NCI-H69 (cell line): ENCODE results near the gene EMP3.

ENCODE experiments used
- DNase-seq: peaks from one replicate; lab custom pipeline; 2025; lab: John Stamatoyannopoulos, UW

EMP3 gene

DNA sequence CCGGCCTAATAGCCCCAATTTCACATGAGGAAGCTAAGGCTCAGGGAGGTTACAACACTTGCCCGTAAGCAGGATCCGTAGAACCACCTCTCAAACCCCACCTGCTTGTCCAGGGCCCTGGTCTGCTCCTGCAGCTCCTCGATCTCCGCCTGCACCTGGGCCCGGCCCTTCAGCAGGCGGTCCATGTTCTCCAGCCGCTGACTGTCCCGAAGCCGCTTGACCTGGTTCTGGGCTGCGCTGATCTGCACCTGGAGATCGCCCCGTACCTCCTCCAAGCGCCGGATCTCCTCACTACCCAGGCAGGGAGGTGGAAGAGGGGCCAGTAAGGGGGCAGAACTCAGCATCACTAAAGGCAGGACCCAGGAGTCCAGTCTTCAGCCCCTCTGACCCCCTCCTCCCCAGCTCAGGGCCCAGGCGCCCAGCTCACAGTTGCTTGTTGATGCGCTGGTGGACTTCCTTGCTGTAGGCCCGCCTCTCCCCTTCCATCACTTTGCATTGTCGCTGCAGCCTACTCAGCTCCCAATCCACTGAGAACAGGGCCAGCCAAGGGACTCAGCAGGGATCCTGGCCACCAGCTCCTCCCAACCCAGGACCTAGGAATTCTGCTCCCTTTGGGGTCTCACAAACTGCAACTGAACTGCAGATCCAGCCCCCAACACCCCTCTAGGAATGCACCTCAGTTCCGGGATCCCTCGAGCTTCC lies 6.9 kb upstream of the EMP3 start:
- DNase-seq, result no peak

DNA sequence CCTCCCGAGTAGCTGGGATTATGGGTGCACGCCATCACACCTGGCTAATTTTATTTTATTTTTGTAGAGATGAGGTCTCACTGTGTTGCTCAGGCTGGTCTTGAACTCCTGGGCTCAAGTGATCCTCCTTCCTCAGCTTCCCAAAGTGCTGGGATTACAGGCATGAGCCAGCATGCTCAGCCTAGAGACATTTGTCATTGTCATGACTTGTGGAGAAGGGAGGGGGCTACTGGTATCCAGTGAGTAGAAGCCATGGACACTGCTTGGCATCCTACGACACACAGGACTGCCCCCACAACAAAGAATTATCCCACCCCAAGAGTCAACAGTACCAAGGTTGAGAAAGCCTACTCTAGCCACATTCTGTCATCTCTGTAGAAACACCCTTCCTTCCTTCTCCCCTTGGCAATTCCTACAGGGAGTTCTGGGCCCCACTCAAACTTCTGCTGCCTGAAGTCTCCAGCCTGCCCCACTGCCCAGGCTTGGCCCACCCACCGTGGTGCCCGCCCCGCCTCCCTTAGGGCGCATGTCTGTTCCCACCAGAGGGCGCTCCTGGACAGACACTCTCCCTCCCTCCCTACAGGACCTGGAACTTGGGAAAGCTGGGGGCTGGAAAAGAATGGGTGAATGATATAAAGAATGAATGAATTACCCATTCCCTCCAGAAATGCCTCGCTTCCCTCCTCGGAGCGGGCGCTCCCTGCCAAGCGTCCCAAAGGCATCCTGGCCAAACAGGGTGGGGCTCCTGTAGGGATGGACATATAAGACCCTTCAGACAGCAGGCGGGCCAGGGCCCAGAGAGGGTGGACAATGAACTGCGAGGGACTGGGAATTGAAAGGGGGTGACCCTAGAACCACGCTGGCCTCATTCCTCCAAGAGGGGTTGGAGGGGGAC lies 5.5 kb upstream of the EMP3 start:
- peak; percentile 93 for DNase-seq

DNA sequence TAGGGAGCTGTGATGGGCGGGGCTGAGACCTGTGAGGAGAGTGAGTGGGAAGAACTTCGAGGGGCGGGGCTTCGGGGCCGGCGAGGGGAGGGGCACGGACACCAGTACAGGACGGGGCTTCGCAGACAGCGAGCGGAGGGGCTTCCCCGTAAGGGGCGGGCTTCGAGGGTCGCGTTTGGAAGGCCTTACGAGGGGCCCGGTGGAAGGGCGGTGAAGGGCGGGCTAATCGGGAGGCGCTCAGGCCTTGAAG lies 4.1 kb upstream of the EMP3 start:
- DNase-seq, result peak; percentile 98

DNA sequence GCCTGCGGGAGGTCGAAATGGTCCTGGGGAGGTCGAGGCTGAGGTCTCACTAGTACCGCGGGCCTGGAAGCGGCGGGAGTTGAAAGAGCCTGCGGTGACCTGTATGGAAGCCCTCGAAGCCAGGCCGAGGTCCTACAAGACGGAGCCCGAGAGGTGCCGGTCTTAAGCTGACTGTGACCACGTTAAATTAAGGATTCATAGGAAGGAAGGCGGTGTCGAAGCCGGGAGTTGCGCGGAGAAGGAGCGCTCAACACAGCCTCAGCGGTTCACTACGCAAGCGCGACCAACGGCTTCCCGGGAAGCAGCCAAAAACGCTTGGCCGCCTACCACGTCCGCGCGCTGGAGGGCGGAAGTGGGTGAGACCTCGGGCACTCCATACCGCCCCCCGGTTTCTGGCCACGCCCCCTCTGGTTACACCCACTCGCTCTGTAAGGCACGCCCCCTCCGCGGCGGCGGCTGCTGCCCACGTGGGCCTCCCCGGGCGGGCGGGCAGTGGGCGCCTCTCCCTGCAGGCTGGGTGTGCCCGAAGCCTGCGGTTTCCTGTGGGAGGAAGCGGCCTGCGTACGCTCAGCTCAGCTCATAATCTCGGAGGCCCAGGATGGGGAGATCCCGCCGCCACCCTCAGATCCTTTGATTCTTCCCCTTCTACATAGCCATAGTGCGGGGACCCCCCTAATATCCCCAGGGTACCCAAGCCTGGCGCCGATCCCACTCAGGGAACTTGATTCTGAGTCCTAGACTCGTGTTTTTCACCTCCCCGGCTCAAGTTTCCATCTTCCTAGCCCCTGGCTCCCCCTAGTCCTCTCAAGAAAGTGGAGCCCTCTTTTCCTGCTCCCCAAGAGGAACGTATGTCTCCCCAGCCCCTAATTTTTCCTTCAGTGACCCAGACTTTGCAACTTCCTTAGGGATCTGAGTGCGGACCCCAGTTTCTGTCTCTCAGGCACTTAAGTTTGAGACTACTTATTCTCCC lies 3.4 kb upstream of the EMP3 start:
- peak; percentile 99 for DNase-seq

DNA sequence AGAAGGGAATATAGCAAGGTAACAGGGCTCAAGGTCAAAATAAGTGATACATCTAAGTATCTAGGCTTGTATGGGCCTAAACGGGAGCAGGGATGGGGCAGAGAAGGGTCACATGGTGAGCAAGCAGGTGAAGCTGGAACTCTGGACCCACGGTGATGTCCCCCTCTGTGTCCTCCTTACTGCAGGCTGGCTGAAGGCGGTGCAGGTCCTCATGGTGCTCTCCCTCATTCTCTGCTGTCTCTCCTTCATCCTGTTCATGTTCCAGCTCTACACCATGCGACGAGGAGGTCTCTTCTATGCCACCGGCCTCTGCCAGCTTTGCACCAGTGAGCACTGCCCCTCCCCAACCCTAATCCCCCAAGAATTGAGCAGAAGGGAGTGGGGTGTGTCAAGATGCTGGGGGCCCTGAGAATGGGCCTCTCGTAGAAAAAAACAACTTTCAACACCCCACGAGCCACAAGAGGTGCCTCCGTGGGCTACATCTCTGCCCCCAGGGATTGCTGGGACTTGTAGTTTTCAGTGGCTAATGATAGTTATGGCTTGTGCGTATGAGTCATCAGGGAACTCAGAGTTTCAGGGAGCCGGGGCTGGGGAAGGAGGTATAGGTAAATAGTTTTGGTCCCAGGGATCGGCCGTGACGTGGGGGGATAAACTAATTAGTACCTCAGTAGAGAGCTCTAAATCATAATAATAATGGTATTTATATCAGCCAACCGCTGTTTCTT lies 4.0 kb downstream of the EMP3 start:
- DNase-seq, result peak; percentile 67

DNA sequence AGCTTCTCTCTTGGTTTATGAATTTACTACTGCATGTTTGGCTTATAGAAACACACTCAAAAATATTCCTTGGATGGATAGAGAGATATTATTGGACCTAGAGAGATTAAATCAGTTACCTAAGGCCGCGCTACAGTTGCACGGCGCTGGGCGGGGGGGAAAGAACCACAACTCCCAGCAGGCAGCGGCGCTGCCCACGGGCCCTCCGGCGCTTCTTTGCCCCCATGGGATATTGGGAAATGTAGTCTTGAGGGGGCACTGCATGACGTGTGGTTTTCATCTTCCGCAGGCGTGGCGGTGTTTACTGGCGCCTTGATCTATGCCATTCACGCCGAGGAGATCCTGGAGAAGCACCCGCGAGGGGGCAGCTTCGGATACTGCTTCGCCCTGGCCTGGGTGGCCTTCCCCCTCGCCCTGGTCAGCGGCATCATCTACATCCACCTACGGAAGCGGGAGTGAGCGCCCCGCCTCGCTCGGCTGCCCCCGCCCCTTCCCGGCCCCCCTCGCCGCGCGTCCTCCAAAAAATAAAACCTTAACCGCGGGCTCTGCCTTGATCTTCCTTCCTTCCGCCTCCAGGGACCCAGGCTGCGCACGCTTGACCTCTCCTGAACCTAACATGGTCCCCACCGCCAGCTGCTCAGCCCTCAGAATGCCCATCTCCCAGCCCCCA lies 4.8 kb downstream of the EMP3 start:
- DNase-seq, result peak; percentile 98

DNA sequence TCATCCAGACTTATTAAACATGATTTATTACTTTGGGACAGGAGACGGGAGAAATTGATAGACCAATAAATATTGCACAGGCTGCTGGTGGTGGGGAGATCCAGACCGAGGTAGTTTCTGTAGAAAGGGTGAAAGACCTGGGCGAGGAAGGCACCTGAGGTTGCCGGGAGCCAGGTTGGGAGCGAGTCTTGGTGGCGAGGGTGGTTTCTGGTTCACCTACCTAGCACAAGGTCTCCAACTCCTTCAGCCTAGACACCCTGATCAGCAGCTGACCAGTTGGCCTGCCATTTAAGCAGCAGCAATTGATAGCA lies 7.0 kb downstream of the EMP3 start:
- no peak for DNase-seq

DNA sequence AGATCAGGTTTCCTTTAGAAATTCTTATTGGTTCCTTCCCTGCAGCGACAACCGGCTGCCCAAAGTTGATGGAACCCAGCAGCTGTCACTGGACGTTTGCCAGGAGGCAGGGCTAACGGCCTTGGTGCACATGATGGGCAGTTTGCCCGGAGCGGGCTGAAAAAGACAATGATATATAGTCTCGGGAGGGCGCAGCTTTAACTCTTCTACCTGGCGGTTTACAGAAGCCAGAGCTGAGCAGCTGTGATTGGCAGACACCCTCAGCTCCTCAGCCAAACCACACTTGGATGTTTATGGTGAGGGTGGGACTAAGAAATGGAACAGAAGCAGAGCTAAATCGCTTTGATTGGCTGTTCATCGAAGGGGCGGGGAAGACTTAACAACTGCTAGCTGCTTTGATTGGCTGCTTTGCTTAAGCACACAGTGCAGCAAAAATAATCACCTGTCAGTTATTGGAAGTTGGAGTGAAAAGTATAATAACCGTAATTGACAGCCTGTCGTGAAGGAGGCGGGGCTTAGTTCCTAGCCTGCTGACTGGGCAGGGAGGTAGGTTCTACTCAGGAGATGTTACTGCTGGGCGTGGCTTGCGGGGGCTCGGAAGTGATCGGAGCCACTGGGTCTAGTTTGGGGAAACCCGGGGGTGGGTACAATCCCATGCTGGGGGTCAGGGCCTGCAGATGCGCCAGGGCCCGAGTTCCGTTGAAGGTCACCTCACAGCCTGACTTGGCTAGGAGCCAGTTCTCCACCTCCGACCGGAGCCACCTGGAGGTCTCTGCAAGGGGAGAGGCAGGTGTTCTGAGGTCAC lies 7.5 kb downstream of the EMP3 start:
- DNase-seq, result peak; percentile 100

DNA sequence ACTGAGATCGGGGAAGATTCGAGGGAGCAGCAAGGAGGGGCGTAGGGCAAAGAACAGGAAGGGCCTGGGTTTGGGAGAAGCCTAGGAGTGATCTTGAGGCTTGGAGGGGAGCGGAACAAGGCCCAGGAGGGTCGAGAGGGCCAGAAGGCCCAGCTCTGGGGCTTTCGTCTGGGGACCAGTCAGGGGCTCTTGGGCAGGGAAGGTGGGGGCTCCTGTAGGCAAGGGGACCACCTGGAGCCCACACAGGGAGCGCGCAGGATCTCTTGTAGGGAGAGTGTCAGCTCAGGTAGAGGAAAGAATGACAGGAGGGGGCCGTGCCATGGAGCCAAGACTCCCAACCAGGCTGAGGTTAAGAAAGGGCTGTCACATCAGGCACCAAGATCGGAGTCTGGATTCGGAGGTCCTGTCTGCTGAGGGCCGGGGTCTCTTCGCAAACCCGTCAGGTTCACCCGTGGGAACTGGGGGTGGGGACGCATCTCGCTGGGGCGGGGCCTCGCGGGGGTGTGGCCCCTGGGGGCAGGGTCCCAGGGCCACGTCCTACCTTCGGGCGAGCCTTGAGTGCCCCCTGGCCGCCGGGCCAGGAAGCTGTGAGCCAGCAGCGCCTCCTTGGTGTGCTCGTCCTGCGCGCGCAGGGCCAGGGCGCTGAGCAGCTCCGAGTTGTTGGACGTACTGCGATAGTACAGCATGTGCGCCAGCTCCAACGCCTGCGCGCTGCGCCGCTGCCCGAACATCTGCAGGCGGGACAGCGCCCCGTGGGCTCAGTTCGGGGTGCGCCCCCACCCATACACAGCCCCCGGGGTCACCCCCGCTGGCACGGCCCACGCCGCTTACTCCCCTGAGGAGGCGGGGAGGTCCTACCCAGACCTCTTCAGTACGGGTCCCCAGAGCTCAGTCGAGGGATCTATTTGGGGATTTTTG lies 8.4 kb downstream of the EMP3 start:
- DNase-seq, result peak; percentile 98

DNA sequence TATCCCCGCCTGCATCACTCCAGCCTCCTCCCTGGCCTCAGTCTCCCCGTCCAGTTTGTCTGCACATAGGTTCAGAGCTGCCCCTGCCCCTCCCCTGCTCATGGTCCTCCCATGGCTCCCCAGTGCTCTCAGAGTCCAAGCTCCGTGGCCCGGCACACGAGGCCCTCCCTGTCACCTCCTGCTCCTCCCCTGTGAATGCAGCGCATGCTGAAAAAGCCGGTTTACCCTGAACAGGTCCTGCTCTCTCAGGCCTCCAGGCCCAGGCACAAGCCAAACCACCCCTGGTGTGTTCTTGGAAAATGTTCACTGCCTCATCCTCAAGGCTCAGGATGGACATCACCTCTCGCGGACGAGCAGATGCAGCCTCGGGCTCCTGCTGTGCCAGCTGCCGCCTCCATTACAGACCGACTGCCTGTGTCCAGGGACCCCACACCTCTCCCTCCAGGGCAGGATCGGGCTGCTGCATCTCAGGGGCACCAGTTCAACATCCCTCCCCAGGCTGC lies 13.0 kb downstream of the EMP3 start:
- peak; percentile 42 for DNase-seq

DNA sequence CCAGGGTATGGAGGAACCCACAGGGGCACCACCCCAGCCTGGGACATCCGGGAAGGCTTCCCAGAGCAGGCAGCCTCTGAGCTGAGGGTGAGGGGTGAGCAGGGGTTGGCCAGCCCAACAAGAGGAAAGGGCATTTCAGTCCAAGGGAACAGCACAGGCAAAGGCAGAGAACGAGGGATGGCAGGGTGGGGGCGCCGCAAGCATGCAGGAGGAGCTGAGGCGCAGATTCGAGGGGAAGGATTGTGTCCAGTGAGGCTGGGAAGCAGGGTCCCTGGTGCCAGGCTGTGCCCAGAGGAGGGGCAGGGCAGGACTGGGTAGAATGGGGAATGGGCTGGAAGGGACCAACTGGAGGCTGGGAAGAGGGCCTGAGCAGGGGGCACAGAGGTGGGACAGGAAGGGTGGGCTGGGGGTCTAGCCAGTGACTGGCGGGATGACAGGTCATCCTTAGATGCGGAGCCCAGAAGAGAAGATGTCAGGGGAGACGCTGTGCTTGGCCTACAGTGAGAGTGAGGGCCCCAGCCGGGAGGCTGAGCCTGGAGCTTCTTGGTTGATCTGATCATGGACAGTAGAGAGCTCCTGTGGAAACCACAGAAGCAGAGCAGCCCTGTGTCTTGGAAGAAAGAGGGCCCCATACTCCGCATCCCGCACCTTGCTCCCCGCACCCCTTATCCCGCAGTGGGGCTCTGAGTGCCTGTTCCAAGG lies 13.6 kb downstream of the EMP3 start:
- no peak for DNase-seq

DNA sequence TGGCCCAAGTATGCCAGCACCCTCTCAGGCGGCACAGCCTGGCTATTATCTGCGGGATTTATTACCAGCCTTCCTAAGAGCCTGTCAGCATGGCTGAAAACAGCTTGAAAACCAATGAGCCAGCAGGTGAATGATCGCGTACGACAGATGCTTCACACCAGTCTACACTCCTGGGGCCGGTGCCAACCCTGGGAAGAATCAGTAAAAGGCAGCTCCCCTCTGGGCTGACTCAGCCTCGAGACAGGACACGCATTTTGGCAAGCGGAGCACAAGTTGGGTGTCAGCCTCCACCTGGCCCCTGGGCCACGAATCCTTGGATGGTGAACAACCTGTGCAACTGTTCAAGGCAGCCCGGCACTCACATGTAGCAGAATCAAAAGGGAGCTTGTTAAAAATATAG lies 15.6 kb downstream of the EMP3 start:
- DNase-seq, result peak; percentile 99

DNA sequence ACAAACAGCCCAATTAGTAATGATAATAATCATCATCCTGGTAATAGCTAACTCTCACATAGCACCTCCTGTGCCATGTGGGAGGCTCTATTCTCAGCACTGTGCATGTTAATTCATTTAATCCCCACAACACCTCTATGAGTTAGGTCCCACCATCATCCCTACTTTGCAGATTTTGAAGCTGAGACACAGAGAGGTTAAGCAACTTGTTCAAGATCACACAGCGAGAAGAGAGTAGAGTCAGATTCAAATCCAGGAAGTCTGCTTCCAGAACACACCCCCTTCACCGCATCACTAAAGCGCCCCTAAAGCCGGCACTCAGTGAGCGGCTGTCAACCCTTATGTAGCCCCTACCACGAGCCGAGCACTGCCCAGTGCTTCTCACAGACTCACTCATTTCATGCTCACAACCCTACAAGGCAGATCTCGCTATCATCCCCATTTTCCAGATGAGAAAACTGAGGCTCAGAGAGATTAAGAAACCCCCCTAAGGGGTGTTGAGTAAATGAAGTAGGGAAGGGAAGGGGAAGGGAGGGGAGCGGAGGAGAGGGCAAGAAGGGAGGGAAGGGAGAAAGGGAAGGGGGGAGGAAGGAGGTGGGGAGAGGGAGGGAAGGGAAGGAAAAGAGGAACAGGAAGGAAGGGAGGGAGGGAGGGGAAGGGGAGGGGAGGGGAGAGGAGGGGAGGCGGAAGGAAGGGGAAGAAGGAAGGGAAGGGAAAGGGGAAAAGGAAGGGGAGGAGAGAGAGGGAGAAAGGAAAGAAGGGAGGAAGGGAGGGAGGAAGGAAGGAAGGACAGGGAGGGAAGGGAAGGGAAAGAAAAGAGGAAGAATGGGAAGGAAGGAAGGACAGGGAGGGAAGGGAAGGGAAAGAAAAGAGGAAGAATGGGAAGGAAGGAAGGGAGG lies 16.4 kb downstream of the EMP3 start:
- DNase-seq, result peak; percentile 66

DNA sequence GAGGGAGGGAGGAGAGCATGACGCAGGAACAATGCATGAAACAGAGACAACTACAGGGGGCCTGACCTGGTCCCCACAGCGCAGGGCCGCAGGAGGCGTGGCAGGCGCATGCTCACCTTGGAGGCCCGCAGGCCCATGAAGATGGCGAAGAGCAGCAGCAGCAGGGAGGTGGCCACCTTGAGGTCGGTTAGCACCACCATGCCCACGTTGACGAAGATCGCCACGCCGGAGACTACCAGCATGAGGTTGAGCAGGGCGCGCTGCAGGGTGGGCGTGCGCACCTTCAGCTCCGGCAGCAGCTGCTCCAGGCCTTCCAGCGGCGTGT lies 17.0 kb downstream of the EMP3 start:
- no peak for DNase-seq

DNA sequence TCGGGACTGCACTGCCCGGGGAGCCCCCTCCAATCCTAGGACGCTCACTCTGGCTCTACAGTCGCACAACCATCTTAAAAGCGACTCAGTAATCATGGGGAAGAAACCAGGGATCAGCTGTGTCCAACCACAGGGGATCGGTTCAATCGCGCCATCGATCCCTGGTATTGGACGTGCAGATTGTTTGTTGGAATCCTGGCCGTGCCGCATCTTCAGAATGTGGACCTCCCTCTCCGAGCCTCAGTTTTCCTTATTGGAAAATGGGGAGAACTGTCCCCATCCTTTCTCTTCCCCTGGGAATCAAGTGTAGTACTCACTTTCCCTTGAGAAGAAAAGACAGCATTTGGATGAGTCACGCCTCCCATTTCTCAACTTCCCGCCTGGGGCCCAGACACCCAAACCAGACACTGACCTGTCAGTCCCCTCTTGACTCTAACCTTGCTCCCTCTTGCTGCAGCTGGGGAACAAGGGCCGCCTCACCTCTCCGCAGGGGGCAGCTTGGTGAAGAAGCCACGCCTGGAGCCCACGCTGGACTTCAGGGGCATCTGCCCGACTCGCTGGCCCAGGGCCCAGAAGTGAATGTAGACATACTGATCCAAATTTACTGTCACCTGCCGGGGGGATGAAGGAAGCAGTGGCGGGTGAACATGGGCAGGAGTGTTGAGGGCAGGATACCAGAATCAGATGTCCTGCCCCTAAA lies 17.6 kb downstream of the EMP3 start:
- peak; percentile 48 for DNase-seq

DNA sequence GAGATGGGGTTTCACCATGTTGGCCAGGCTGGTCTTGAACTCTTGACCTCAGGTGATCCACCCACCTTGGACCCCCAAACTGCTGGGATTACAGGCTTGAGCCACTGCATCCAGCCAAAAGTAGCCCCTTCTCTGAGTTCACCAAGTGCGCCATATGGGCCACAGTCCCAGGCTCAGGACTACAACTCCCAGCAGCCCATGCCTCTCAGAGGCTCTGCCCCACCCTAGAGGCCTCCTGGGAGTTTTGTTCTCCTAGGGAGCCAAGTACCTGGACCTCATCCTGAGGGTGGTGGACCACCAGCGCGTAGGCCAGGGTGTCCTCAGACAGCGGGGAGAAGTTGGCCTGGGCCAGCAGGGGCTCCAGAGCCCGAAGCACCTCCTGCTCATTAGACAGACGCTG lies 19.5 kb downstream of the EMP3 start:
- DNase-seq, result peak; percentile 62

DNA sequence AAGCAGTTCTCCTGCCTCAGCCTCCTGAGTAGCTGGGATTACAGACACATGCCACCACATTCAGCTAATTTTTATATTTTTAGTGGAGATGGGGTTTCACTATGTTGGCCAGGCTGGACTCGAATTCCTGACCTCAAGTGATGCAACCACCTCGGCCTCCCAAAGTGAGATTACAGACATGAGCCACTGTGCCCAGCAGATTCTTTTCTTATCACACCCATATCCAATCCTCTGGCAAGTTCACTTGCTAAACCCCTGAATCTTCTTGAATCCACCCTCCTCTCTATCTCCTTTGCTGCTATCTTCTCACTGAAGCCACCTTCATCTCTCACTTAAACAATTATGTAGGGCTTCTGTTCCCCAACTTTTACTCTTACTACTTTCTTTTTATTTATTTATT lies 20.8 kb downstream of the EMP3 start:
- DNase-seq, result no peak
